ENCODE data around the gene SLC38A3.

GRCh38 chr3:50236484-50237132 lies 31.5 kb downstream of the SLC38A3 start:
- TF ChIP-seq EZH2phosphoT487 (IDR thresholded peaks at IDR 0.05), result no peak
- TF ChIP-seq, protein P1, sequence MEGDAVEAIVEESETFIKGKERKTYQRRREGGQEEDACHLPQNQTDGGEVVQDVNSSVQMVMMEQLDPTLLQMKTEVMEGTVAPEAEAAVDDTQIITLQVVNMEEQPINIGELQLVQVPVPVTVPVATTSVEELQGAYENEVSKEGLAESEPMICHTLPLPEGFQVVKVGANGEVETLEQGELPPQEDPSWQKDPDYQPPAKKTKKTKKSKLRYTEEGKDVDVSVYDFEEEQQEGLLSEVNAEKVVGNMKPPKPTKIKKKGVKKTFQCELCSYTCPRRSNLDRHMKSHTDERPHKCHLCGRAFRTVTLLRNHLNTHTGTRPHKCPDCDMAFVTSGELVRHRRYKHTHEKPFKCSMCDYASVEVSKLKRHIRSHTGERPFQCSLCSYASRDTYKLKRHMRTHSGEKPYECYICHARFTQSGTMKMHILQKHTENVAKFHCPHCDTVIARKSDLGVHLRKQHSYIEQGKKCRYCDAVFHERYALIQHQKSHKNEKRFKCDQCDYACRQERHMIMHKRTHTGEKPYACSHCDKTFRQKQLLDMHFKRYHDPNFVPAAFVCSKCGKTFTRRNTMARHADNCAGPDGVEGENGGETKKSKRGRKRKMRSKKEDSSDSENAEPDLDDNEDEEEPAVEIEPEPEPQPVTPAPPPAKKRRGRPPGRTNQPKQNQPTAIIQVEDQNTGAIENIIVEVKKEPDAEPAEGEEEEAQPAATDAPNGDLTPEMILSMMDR (IDR thresholded peaks at IDR 0.05), result no peak

Data from neural progenitor cell (in vitro differentiated cells).